ENCODE data around the gene ILRUN. TPM values are rescaled to one million over a fixed set of nuclear protein-coding genes. Genes with fewer than 3 reads are reported as not detected.
"Not testable (repeated sequence)": the region's sequence is repeated elsewhere in the genome, so short reads cannot be mapped to it uniquely, and the experiment has no call there.

Gene ILRUN
- total RNA-seq, 1 donor from 2014 or later = 37.7 TPM

DNA sequence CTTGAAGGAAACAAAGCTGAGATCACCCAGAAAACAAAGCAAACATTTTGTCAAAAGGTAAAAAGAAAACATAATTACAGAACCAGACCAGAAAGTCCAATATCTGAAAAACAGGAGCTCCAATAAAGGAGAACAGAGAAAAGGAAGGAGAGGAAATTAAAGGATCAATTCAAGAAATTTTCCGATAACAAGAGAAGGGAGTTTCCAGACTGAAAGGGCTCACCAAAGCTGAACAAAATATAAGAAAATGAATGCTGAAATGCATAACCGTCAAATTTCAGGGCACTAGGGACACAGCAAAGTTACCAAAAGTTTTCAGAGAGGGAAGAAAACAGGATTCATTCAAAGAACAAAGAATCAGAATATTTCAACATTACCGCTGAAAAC is 23.9 kb downstream of the ILRUN start:
- H3K27ac Mint-ChIP-seq (ENCODE audit: unreplicated experiment) = no peak overlapping the region
- DNase-seq = no peak
- TF ChIP-seq, protein P1, sequence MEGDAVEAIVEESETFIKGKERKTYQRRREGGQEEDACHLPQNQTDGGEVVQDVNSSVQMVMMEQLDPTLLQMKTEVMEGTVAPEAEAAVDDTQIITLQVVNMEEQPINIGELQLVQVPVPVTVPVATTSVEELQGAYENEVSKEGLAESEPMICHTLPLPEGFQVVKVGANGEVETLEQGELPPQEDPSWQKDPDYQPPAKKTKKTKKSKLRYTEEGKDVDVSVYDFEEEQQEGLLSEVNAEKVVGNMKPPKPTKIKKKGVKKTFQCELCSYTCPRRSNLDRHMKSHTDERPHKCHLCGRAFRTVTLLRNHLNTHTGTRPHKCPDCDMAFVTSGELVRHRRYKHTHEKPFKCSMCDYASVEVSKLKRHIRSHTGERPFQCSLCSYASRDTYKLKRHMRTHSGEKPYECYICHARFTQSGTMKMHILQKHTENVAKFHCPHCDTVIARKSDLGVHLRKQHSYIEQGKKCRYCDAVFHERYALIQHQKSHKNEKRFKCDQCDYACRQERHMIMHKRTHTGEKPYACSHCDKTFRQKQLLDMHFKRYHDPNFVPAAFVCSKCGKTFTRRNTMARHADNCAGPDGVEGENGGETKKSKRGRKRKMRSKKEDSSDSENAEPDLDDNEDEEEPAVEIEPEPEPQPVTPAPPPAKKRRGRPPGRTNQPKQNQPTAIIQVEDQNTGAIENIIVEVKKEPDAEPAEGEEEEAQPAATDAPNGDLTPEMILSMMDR (IDR thresholded peaks at IDR 0.05; ENCODE audit: partially characterized antibody, unreplicated experiment) = no peak
- no peaks in the 10 kb centered on the region for H3K36me3 Mint-ChIP-seq (ENCODE audit: unreplicated experiment)
- no peaks in the 10 kb centered on the region for H3K27me3 Mint-ChIP-seq (ENCODE audit: unreplicated experiment)
- H3K4me3 Mint-ChIP-seq (ENCODE audit: unreplicated experiment) = no peak overlapping the region
- no peaks in the 10 kb centered on the region for H3K4me1 Mint-ChIP-seq (ENCODE audit: low read depth, unreplicated experiment)
- H3K9me3 Mint-ChIP-seq (ENCODE audit: unreplicated experiment) = no peaks in the 10 kb centered on the region

DNA sequence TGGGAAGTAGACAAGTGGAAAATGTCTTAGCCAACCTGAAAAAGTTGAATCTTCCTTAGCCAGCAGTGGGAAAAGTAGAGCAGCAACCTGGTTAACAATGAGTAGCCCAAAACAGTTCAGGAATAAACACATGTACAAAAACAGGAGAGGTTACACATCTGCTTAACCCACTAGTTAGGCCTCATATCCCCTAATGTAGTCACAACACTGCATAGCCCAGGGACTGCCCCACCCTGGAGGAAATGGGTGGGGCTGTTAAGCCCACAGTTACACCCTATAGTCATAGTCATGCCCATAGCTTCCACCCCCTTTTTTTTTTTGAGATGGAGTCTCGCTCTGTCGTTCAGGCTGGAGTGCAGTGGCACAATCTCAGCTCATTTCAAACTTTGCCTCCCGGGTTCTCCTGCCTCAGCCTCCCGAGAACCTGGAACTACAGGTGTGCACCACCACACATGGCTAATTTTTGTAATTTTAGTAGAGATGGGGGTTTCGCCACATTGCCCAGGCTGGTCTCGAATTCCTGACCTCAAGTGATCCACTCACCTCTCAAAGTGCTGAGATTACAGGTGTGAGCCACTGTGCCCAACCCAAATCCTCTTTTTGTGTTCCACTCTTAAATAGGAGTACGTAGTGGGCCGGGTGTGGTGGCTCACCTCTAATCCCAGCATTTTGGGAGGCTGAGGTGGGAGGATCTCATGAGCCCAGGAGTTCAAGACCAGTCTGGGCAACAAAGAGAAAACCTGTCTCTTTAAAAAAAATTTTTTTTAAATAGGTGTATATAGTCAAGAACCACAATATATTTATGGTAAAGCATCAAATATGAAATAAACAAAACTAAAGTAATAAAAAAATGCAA is 24.5 kb downstream of the ILRUN start:
- H3K9me3 Mint-ChIP-seq (ENCODE audit: unreplicated experiment) = no peaks in the 10 kb centered on the region
- no peaks in the 10 kb centered on the region for H3K27me3 Mint-ChIP-seq (ENCODE audit: unreplicated experiment)
- H3K36me3 Mint-ChIP-seq (ENCODE audit: unreplicated experiment) = no peaks in the 10 kb centered on the region
- no peaks in the 10 kb centered on the region for H3K4me1 Mint-ChIP-seq (ENCODE audit: low read depth, unreplicated experiment)
- no peak overlapping the region for H3K27ac Mint-ChIP-seq (ENCODE audit: unreplicated experiment)
- DNase-seq = no peak
- TF ChIP-seq, protein P1 (IDR thresholded peaks at IDR 0.05; ENCODE audit: partially characterized antibody, unreplicated experiment) = no peak
- no peak overlapping the region for H3K4me3 Mint-ChIP-seq (ENCODE audit: unreplicated experiment)

DNA sequence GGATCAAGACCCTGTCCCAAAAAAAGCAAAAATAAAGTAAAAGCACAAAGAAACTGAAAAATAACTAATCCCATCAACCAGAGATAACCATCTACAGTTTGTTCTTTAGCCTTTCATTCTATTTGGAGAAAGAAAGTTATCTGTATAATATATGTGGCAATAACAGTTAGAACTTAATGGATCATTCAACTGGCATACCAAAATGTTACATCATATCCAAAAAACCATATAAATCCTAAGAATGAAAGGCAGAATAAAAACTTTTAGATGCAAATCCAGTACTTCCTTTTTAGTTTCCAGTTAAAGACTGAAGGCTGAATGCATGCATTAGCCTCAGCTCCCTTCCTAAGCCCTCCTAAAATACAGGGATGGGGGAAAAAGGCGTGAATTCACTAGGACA is 25.2 kb downstream of the ILRUN start:
- H3K9me3 Mint-ChIP-seq (ENCODE audit: unreplicated experiment) = no peaks in the 10 kb centered on the region
- DNase-seq = no peak
- H3K27me3 Mint-ChIP-seq (ENCODE audit: unreplicated experiment) = no peaks in the 10 kb centered on the region
- no peak overlapping the region for H3K4me3 Mint-ChIP-seq (ENCODE audit: unreplicated experiment)
- TF ChIP-seq, protein P1 (IDR thresholded peaks at IDR 0.05; ENCODE audit: partially characterized antibody, unreplicated experiment) = no peak
- no peaks in the 10 kb centered on the region for H3K36me3 Mint-ChIP-seq (ENCODE audit: unreplicated experiment)
- H3K27ac Mint-ChIP-seq (ENCODE audit: unreplicated experiment) = no peak overlapping the region
- no peaks in the 10 kb centered on the region for H3K4me1 Mint-ChIP-seq (ENCODE audit: low read depth, unreplicated experiment)

DNA sequence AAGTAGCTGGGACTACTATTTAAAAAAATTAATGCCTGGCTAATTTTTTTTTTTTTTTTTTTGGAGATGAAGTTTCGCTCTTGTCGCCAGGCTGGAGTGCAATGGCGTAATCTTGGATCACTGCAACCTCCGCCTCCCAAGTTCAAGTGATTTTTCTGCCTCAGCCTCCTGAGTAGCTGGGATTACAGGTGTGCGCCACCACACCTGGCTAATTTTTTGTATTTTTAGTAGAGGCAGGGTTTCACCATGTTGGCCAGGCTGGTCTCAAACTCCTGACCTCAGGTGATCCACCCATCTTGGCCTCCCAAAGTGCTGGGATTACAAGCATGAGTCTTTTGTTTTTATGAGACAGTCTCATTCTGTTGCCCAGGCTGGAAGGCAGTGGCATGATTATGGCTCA is 27.8 kb downstream of the ILRUN start:
- not testable (repeated sequence) for DNase-seq; H3K4me3 Mint-ChIP-seq (ENCODE audit: unreplicated experiment); H3K36me3 Mint-ChIP-seq (ENCODE audit: unreplicated experiment); H3K27me3 Mint-ChIP-seq (ENCODE audit: unreplicated experiment); H3K9me3 Mint-ChIP-seq (ENCODE audit: unreplicated experiment); H3K4me1 Mint-ChIP-seq (ENCODE audit: low read depth, unreplicated experiment); H3K27ac Mint-ChIP-seq (ENCODE audit: unreplicated experiment)

DNA sequence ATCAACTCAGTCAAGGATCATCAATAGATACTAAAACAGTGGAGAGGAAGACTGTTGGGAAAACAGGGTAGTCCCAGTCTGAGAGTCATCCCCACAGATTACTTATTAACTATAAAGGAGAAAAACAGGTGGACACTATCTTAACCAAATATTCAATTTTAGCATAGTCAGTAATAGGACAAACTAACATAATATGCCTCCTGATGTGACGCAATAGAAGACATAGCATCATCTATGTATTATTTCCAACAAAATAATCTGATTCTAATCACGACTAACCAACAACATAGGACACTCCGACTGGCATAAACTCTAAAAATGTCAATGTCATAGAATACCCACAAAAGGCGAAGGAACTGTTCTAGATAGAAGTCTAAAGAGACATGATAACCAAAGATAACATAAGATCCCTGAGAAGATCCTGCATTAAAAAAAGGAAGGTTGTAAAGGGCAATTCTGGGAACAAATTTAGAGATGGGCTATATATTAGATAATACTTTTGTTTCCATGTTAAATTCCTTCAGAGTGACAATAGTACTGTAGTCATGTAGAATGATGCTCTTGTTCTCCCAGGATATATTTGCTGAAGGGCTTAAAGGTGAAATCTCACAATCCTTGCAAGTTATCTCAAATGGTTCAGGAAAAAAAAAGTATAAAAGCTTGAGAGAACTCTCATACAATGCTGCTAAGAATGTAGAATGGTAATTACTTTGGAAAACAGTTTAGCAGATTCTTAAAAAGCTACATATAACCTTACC is 28.9 kb downstream of the ILRUN start:
- TF ChIP-seq, protein P1 (IDR thresholded peaks at IDR 0.05; ENCODE audit: partially characterized antibody, unreplicated experiment) = no peak
- H3K4me3 Mint-ChIP-seq (ENCODE audit: unreplicated experiment) = no peak overlapping the region
- no peaks in the 10 kb centered on the region for H3K27me3 Mint-ChIP-seq (ENCODE audit: unreplicated experiment)
- H3K4me1 Mint-ChIP-seq (ENCODE audit: low read depth, unreplicated experiment) = peaks cover 1% of the 10 kb centered on the region
- no peak for DNase-seq
- no peaks in the 10 kb centered on the region for H3K36me3 Mint-ChIP-seq (ENCODE audit: unreplicated experiment)
- H3K27ac Mint-ChIP-seq (ENCODE audit: unreplicated experiment) = no peak overlapping the region
- H3K9me3 Mint-ChIP-seq (ENCODE audit: unreplicated experiment) = no peaks in the 10 kb centered on the region

Measured in glutamatergic neuron (in vitro differentiated cells).